HepG2 (cell line): ENCODE measurements around the gene HOMEZ. TPM values are rescaled to one million over a fixed set of nuclear protein-coding genes. Genes with fewer than 3 reads are reported as not detected.

Source experiments
- FOSL2 ChIP-seq: sonication (generic); formaldehyde crosslinking; IDR thresholded peaks from 2 replicates; pipeline ENCODE4 v1.4.0; 2020; ENCODE audit warnings: missing genetic modification reagents
- HMG20B ChIP-seq: conservative IDR thresholded peaks from 2 replicates; pipeline ENCODE4 v1.6.1; 2016; ENCODE audit warnings: missing genetic modification reagents, missing compliant biosample characterization
- MATR3 ChIP-seq: sonication (generic); formaldehyde crosslinking; IDR thresholded peaks from 2 replicates; pipeline ENCODE4 v1.4.0; 2020; ENCODE audit warnings: missing genetic modification reagents
- MLLT10 ChIP-seq: sonication (generic); formaldehyde crosslinking; IDR thresholded peaks from 2 replicates; pipeline ENCODE4 v1.4.0; 2020; ENCODE audit warnings: missing genetic modification reagents
- PHB2 ChIP-seq: fragments of 450-650 bp; IDR thresholded peaks from 2 replicates; pipeline ENCODE4 v1.6.1; 2018; ENCODE audit not compliant: partially characterized antibody
- SMAD9 ChIP-seq: sonication (generic); formaldehyde crosslinking; IDR thresholded peaks from 2 replicates; pipeline ENCODE4 v1.5.1; 2020; ENCODE audit warnings: mild to moderate bottlenecking, missing genetic modification reagents
- SRF ChIP-seq: IDR thresholded peaks from 2 replicates; pipeline ENCODE4 v1.6.1; 2011; ENCODE audit warnings: mild to moderate bottlenecking, low read depth, low read length, moderate library complexity
- STAG1 ChIP-seq: sonication (generic); formaldehyde crosslinking; IDR thresholded peaks from 2 replicates; pipeline ENCODE4 v1.4.0; 2020; ENCODE audit warnings: missing genetic modification reagents
- TCF7L2 ChIP-seq: IDR thresholded peaks from 2 replicates; pipeline ENCODE4 v1.6.1; 2011; ENCODE audit warnings: mild to moderate bottlenecking, low read depth, low read length, moderate library complexity
- XRCC5 ChIP-seq: fragments of 200-400 bp; formaldehyde crosslinking; optimal IDR thresholded peaks from 2 replicates; pipeline ENCODE3; 2017; ENCODE audit warnings: mild to moderate bottlenecking, low read length
- ZBTB8A ChIP-seq: sonication (generic); formaldehyde crosslinking; IDR thresholded peaks from 2 replicates; pipeline ENCODE4 v1.4.0; 2020; ENCODE audit warnings: mild to moderate bottlenecking, low read depth, missing genetic modification reagents, borderline replicate concordance
- ZNF12 ChIP-seq: sonication (generic); formaldehyde crosslinking; IDR thresholded peaks from 2 replicates; pipeline ENCODE4 v1.5.0; 2020; ENCODE audit warnings: missing genetic modification reagents
- ZNF337 ChIP-seq: sonication (generic); formaldehyde crosslinking; IDR thresholded peaks from 2 replicates; pipeline ENCODE4 v1.5.1; 2020; ENCODE audit warnings: missing genetic modification reagents, low read depth, mild to moderate bottlenecking, borderline replicate concordance
- ZNF607 ChIP-seq: sonication (generic); formaldehyde crosslinking; IDR thresholded peaks from 2 replicates; pipeline ENCODE4 v1.5.1; 2020; ENCODE audit warnings: missing genetic modification reagents, mild to moderate bottlenecking, borderline replicate concordance
- polyA plus RNA-seq, 8 experiments: library from polyadenylated mRNA; depleted of rRNA in 3 of 8; stranded (reverse) in 7 of 8; unstranded in 1 of 8; fragments of >200 nt; fragmentation: Illumina TruSeq in 4 of 8; extraction: Trizol in 4 of 8; gene quantifications; 2 replicates each; pipeline versions ENCODE4 v1.2.1 to v1.2.3, GENCODE V29; 2011 to 2016; ENCODE audit warnings: low read depth in 4 of 8, missing spikeins in 1 of 8, mixed read lengths in 1 of 8; ENCODE audit not compliant: insufficient read depth in 1 of 8
- total RNA-seq, 5 experiments: library from RNA; depleted of rRNA; stranded (reverse); fragments of >200 nt; fragmentation: Illumina TruSeq; extraction: Trizol; gene quantifications; 2 replicates each; pipeline ENCODE4 v1.2.3, GENCODE V29; 2016; ENCODE audit warnings: low read depth in 1 of 5
- TF ChIP-seq, protein P1 (sequence below): sonication (generic); formaldehyde crosslinking; IDR thresholded peaks from 2 replicates; pipeline ENCODE4 v1.5.0; 2020; ENCODE audit warnings: missing genetic modification reagents
- TF ChIP-seq, protein P2 (sequence below): sonication (generic); formaldehyde crosslinking; IDR thresholded peaks from 2 replicates; pipeline ENCODE4 v1.4.0; 2020; ENCODE audit warnings: mild to moderate bottlenecking, missing genetic modification reagents
- TF ChIP-seq, protein P3 (sequence below): IDR thresholded peaks from 2 replicates; pipeline ENCODE4 v1.6.1; 2016; ENCODE audit warnings: low read depth, control low read depth
- TF ChIP-seq, protein P4 (sequence below): sonication (generic); formaldehyde crosslinking; IDR thresholded peaks from 2 replicates; pipeline ENCODE4 v1.4.0; 2020; ENCODE audit warnings: missing genetic modification reagents
- TF ChIP-seq, protein P5 (sequence below): sonication (generic); formaldehyde crosslinking; IDR thresholded peaks from 2 replicates; pipeline ENCODE4 v1.4.0; 2020; ENCODE audit warnings: missing genetic modification reagents, borderline replicate concordance

The HOMEZ gene
- total and polyA plus RNA-seq, 2 of the 13 experiments (the other 11 are each of a cell fraction or from before 2014, with no cell fraction given) = 14.5 to 31.8 TPM

DNA sequence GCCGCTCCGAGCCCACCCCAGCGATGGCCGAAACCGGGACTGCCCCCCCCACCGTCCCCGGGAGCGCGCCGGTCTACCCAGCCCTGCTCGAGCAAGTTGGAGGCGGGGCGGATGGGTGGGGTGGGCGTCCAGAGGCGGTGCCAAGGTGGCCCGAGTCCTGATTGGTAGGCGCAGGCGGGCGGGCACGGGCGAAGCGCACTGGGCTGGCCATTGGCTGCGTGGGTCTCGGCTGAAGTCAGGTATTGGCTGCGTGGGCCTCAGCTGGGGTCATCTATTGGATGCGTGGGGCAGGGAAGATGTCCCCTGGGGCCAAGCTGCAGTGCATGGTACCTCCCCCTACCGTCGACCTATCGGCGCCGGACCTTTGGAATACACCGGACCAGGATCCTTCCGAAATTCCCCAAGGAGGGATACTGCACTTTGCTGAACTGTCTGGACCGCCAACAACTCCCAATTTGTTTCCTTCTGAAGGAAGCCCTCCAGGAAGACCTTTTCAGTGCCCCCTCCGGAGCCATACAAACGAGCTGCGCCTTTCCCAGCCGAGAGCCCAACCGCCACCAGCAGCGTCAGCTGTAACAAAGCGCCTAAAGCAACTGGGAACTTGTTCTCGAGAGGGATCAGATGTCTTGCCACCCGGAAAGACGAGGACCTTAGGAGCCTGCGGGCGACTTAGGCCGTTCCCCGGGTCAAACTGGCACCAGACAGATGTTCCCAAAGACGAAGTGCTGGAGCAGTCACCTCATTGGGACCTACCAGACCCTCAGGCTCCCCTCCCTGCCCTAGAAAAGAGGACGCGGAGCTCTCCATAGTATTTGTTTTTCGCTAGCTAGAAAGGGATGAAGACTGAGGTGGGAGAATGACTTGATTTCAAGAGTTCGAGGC, at the start of gene HOMEZ (continued):
- TF ChIP-seq XRCC5 (peak; percentile 89), FOSL2 (peak; percentile 29), MATR3 (no peak), HMG20B (CRISPR knock-in tag) (peak; percentile 50; the same call in 1 of the 2 replicates), SRF (0 out of 2 replicates have a peak, but pooled peaks have one; percentile 44), ZNF607 (peak; percentile 40), SMAD9 (CRISPR knock-in tag) (peak; percentile 85; the same call in 1 of the 2 replicates), ZBTB8A (CRISPR knock-in tag) (no peak), PHB2 (no peak), ZNF337 (CRISPR knock-in tag) (no peak), STAG1 (no peak), ZNF12 (CRISPR knock-in tag) (peak; percentile 67; the same call in 1 of the 2 replicates), TCF7L2 (no peak), MLLT10 (no peak)
- TF ChIP-seq, protein P1, sequence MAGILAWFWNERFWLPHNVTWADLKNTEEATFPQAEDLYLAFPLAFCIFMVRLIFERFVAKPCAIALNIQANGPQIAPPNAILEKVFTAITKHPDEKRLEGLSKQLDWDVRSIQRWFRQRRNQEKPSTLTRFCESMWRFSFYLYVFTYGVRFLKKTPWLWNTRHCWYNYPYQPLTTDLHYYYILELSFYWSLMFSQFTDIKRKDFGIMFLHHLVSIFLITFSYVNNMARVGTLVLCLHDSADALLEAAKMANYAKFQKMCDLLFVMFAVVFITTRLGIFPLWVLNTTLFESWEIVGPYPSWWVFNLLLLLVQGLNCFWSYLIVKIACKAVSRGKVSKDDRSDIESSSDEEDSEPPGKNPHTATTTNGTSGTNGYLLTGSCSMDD = no peak
- TF ChIP-seq, protein P2, sequence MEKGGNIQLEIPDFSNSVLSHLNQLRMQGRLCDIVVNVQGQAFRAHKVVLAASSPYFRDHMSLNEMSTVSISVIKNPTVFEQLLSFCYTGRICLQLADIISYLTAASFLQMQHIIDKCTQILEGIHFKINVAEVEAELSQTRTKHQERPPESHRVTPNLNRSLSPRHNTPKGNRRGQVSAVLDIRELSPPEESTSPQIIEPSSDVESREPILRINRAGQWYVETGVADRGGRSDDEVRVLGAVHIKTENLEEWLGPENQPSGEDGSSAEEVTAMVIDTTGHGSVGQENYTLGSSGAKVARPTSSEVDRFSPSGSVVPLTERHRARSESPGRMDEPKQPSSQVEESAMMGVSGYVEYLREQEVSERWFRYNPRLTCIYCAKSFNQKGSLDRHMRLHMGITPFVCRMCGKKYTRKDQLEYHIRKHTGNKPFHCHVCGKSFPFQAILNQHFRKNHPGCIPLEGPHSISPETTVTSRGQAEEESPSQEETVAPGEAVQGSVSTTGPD = peak; percentile 88
- TF ChIP-seq, protein P3, sequence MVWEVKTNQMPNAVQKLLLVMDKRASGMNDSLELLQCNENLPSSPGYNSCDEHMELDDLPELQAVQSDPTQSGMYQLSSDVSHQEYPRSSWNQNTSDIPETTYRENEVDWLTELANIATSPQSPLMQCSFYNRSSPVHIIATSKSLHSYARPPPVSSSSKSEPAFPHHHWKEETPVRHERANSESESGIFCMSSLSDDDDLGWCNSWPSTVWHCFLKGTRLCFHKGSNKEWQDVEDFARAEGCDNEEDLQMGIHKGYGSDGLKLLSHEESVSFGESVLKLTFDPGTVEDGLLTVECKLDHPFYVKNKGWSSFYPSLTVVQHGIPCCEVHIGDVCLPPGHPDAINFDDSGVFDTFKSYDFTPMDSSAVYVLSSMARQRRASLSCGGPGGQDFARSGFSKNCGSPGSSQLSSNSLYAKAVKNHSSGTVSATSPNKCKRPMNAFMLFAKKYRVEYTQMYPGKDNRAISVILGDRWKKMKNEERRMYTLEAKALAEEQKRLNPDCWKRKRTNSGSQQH (CRISPR knock-in tag) = peak; percentile 90
- TF ChIP-seq, protein P4, sequence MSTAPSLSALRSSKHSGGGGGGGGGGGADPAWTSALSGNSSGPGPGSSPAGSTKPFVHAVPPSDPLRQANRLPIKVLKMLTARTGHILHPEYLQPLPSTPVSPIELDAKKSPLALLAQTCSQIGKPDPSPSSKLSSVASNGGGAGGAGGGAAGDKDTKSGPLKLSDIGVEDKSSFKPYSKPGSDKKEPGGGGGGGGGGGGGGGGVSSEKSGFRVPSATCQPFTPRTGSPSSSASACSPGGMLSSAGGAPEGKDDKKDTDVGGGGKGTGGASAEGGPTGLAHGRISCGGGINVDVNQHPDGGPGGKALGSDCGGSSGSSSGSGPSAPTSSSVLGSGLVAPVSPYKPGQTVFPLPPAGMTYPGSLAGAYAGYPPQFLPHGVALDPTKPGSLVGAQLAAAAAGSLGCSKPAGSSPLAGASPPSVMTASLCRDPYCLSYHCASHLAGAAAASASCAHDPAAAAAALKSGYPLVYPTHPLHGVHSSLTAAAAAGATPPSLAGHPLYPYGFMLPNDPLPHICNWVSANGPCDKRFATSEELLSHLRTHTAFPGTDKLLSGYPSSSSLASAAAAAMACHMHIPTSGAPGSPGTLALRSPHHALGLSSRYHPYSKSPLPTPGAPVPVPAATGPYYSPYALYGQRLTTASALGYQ = peak; percentile 70; the same call in 1 of the 2 replicates
- TF ChIP-seq, protein P5, sequence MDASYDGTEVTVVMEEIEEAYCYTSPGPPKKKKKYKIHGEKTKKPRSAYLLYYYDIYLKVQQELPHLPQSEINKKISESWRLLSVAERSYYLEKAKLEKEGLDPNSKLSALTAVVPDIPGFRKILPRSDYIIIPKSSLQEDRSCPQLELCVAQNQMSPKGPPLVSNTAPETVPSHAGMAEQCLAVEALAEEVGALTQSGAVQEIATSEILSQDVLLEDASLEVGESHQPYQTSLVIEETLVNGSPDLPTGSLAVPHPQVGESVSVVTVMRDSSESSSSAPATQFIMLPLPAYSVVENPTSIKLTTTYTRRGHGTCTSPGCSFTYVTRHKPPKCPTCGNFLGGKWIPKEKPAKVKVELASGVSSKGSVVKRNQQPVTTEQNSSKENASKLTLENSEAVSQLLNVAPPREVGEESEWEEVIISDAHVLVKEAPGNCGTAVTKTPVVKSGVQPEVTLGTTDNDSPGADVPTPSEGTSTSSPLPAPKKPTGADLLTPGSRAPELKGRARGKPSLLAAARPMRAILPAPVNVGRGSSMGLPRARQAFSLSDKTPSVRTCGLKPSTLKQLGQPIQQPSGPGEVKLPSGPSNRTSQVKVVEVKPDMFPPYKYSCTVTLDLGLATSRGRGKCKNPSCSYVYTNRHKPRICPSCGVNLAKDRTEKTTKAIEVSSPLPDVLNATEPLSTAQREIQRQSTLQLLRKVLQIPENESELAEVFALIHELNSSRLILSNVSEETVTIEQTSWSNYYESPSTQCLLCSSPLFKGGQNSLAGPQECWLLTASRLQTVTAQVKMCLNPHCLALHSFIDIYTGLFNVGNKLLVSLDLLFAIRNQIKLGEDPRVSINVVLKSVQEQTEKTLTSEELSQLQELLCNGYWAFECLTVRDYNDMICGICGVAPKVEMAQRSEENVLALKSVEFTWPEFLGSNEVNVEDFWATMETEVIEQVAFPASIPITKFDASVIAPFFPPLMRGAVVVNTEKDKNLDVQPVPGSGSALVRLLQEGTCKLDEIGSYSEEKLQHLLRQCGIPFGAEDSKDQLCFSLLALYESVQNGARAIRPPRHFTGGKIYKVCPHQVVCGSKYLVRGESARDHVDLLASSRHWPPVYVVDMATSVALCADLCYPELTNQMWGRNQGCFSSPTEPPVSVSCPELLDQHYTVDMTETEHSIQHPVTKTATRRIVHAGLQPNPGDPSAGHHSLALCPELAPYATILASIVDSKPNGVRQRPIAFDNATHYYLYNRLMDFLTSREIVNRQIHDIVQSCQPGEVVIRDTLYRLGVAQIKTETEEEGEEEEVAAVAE (CRISPR knock-in tag) = no peak
